Astrocyte of the spinal cord (primary cell): ENCODE measurements around the gene LDLRAD3.

ENCODE experiments used
- DNase-seq: peaks from one replicate; pipeline ENCODE4 v3.0.0; 2011; ENCODE audit warnings: low read depth, low spot score
- H3K4me3 ChIP-seq: 2 replicates; pipeline ENCODE4 v1.5.1; 2011; ENCODE audit warnings: low read depth, mild to moderate bottlenecking, low read length, moderate library complexity
- CTCF ChIP-seq: IDR thresholded peaks from 2 replicates; pipeline ENCODE4 v1.5.1; 2012; ENCODE audit warnings: low read depth, mild to moderate bottlenecking, low read length, inconsistent platforms
- in situ Hi-C: cut with HindIII; loops from 2 replicates; pipeline ENCODE4 v1.10.0; 2017; ENCODE audit warnings: low sequenced_read_pairs

Gene LDLRAD3

GRCh38 chr11:36141196-36141953 is 197.5 kb downstream of the LDLRAD3 start:
- TF ChIP-seq CTCF: no peak
- DNase-seq: no peak
- in situ Hi-C loops: no loop called here
- no peak overlapping the region for H3K4me3 ChIP-seq

GRCh38 chr11:36141956-36142355 is 198.1 kb downstream of the LDLRAD3 start:
- no peak for TF ChIP-seq CTCF
- DNase-seq: no peak
- no peak overlapping the region for H3K4me3 ChIP-seq
- in situ Hi-C loops: no loop called here

GRCh38 chr11:36142439-36142838 is 198.6 kb downstream of the LDLRAD3 start:
- no peak for TF ChIP-seq CTCF
- no peak overlapping the region for H3K4me3 ChIP-seq
- in situ Hi-C loops: no loop called here
- DNase-seq: no peak

GRCh38 chr11:36142879-36143278 is 199.0 kb downstream of the LDLRAD3 start:
- no peak for TF ChIP-seq CTCF
- no peak for DNase-seq
- no peak overlapping the region for H3K4me3 ChIP-seq
- in situ Hi-C loops: no loop called here

GRCh38 chr11:36146437-36146836 is 202.6 kb downstream of the LDLRAD3 start:
- no peak overlapping the region for H3K4me3 ChIP-seq
- DNase-seq: no peak
- no peak for TF ChIP-seq CTCF
- in situ Hi-C loops: no loop called here

GRCh38 chr11:36147491-36147890 is 203.6 kb downstream of the LDLRAD3 start:
- no peak overlapping the region for H3K4me3 ChIP-seq
- no peak for DNase-seq
- in situ Hi-C loops: no loop called here
- TF ChIP-seq CTCF: no peak
